Measurements from ENCODE around the gene ESYT2. TPM values are rescaled to one million over a fixed set of nuclear protein-coding genes. Genes with fewer than 3 reads are reported as not detected.

ESYT2 gene
- total and polyA plus RNA-seq, 8 donors, result 8.1 to 31.8 (median 27.3) TPM

DNA sequence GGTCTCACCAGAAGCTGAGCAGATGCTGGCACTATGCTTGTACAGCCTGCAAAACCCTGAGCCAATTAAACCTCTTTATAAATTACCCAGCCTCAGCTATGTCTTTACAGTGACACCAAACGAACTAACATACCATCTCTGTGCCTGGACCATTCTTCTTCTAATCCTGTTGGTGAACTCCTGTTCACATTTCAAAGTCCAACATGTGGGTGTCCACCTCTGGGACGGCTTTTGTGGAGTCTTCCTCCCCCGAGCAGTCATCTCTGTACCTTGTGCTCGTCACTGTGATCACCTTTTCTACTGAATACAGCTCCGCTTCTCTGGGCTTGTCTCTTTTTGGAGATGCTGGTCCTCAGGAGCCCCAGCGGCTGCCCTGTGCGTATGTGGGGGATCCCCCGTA lies 7.4 kb upstream of the ESYT2 start:
- no peaks in the 10 kb centered on the region for H3K27me3 ChIP-seq
- no peaks in the 10 kb centered on the region for H3K9me3 ChIP-seq
- no peaks in the 10 kb centered on the region for H3K4me1 ChIP-seq
- H3K36me3 ChIP-seq, result no peaks in the 10 kb centered on the region
- intact Hi-C loops (cut with DNase I), result no loop called here
- TF ChIP-seq, protein P1, sequence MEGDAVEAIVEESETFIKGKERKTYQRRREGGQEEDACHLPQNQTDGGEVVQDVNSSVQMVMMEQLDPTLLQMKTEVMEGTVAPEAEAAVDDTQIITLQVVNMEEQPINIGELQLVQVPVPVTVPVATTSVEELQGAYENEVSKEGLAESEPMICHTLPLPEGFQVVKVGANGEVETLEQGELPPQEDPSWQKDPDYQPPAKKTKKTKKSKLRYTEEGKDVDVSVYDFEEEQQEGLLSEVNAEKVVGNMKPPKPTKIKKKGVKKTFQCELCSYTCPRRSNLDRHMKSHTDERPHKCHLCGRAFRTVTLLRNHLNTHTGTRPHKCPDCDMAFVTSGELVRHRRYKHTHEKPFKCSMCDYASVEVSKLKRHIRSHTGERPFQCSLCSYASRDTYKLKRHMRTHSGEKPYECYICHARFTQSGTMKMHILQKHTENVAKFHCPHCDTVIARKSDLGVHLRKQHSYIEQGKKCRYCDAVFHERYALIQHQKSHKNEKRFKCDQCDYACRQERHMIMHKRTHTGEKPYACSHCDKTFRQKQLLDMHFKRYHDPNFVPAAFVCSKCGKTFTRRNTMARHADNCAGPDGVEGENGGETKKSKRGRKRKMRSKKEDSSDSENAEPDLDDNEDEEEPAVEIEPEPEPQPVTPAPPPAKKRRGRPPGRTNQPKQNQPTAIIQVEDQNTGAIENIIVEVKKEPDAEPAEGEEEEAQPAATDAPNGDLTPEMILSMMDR (IDR thresholded peaks at IDR 0.05), result no peak
- FAIRE-seq, result no peak
- no peak overlapping the region for H3K27ac ChIP-seq
- no peak overlapping the region for H3K4me3 ChIP-seq
- DNase-seq, result no peak
- 76 to 90% methylated on average over 8 of the region's 8 CpGs for WGBS, 2 donors
- no peak for ATAC-seq

DNA sequence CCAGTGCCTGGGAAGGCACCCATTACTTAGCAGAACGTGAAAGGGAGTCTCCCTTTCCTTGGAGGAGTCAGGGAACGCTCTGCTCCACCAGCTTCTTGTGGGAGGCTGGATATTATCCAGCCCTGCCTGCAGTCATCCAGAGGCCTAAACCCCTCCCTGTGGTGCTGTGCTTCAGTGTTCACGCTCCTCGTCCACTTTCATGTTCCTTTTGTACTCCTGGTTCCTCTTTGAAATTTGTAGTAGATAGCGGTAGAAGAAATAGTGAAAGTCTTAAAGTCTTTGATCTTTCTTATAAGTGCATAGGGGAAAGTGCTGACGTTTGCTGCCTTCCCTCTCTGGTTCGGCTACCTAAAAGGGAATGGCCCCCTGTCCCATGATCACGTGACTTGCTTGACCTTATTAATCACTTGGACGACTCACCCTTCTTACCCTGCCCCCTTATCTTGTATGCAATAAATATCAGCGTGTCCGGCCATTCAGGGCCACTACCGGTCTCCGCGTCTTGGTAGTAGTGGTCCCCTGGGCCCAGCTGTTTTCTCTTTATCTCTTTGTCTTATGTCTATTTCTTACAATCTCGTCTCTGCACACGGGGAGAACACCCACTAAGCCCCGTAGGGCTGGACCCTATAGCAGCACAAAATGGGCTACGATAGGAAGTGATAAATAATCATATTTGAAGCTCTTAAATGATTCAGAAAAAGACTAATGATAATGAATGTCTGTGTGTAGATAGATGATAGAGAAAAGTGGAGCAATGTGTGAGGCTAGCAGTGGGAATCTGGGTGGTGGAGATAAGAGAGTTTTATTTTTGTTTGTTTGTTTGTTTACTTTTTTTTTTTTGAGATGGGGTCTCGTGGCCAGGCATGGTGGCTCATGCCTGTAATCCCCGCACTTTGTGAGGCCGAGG lies 5.8 kb upstream of the ESYT2 start:
- TF ChIP-seq, protein P1 (IDR thresholded peaks at IDR 0.05), result no peak
- intact Hi-C loops (cut with DNase I), result no loop called here
- 59 to 60% methylated on average over 21 of the region's 21 CpGs for WGBS, 2 donors
- ATAC-seq (no peak), DNase-seq (no peak), FAIRE-seq (no peak)
- Histone ChIP-seq H3K36me3 (no peaks in the 10 kb centered on the region), H3K4me3 (no peak overlapping the region), H3K27ac (no peak overlapping the region), H3K9me3 (no peaks in the 10 kb centered on the region), H3K27me3 (no peaks in the 10 kb centered on the region), H3K4me1 (peaks cover 0 to 7% (median 0%) of the 10 kb centered on the region in 3 donors)

DNA sequence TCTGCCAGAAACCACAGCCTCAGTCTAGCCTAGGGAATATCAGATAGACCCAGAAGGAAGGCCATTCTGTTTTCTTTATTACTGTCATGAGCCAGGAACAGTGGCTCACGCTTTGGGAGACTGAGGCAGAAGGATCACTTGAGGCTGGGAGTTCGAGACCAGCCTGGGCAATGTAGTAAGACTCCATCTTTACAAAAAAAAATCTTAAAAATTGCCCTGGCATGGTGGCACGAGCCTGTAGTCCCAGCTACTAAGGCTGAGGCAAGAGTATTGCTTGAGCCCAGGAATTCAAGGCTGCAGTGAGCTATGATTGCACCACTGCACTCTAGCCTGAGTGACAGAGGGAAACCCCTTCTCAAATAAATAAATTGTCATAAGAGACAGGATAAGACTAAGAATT lies 3.7 kb upstream of the ESYT2 start:
- H3K27ac ChIP-seq, result no peak overlapping the region
- H3K9me3 ChIP-seq, result no peaks in the 10 kb centered on the region
- H3K4me1 ChIP-seq, result peaks cover 0 to 7% (median 0%) of the 10 kb centered on the region in 3 donors
- intact Hi-C loops (cut with DNase I), result no loop called here
- ATAC-seq (no peak), FAIRE-seq (no peak), DNase-seq (no peak)
- TF ChIP-seq, protein P1 (IDR thresholded peaks at IDR 0.05), result no peak
- H3K4me3 ChIP-seq, result no peak overlapping the region
- no peaks in the 10 kb centered on the region for H3K27me3 ChIP-seq
- WGBS, 2 donors, result 71 to 72% methylated on average over 3 of the region's 3 CpGs
- no peaks in the 10 kb centered on the region for H3K36me3 ChIP-seq

- intact Hi-C loops (cut with DNase I), result no loop called here
- FAIRE-seq, result no peak
These were observed 2.4 kb upstream of the ESYT2 start for GRCh38 chr7:158831738-158832091.

More at GRCh38 chr7:158831738-158832091, 2.4 kb upstream of the ESYT2 start:
- no peaks in the 10 kb centered on the region for H3K36me3 ChIP-seq
- no peak overlapping the region for H3K27ac ChIP-seq
- no peak overlapping the region for H3K4me3 ChIP-seq
- no peak for DNase-seq
- TF ChIP-seq, protein P1 (IDR thresholded peaks at IDR 0.05), result no peak
- no peaks in the 10 kb centered on the region for H3K27me3 ChIP-seq
- 84 to 86% methylated on average over 6 of the region's 6 CpGs for WGBS, 2 donors
- ATAC-seq, result no peak
- peaks cover 4 to 8% (median 7%) of the 10 kb centered on the region in 3 donors for H3K4me1 ChIP-seq
- H3K9me3 ChIP-seq, result no peaks in the 10 kb centered on the region

Measured in pancreas (tissue), 10 donors.